Breast epithelium (tissue), 3 donors: ENCODE measurements around the gene SLTM.

Experiments
- POLR2A ChIP-seq: fragments of 450-650 bp; IDR thresholded peaks from one replicate; pipeline ENCODE4 v1.6.1; 2016; ENCODE audit warnings: antibody characterized with exemption, mild to moderate bottlenecking, moderate library complexity
- POLR2AphosphoS5 ChIP-seq, 3 donors: sonication (generic); formaldehyde crosslinking; IDR thresholded peaks; one replicate each; pipeline ENCODE4 v1.6.1; 2017; ENCODE audit warnings: antibody characterized with exemption in 3 of 3
- TF ChIP-seq, protein P1 (sequence below), 3 donors: fragments of 450-650 bp; IDR thresholded peaks; one replicate each; pipeline ENCODE4 v1.5.1; 2016 to 2017; ENCODE audit warnings: antibody characterized with exemption in 3 of 3, mild to moderate bottlenecking in 3 of 3, moderate library complexity in 3 of 3

DNA sequence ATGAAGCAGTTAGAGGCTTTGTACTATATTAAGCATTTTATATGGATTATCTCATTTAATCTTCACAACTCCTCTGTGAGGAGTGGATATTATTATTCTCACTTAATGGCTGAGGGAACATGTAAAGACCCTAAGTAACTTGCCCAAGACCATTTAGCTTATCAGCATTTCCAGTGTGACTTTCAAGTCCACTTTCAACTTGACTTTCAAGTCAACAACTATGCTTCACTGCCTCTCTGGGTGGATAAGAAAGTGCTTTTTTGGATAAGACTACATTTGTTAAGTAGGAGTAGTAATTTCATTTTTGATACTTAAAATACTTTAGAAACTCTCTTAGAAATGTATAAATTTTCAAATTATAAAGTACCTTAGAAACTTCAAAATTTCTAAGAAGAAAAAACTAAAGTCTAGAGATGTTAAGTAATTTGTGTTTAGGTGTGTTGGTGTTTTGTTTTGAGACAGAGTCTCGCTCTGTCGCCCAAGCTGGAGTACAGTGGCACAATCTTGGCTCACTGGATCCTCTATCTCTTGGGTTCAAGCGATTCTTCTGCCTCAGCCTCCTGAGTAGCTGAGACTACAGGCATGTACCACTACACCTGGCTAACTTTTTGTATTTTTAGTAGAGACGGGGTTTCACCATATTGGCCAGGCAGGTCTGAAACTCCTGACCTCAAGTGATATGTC, 90.6 kb downstream of the SLTM start:
- TF ChIP-seq, protein P1, sequence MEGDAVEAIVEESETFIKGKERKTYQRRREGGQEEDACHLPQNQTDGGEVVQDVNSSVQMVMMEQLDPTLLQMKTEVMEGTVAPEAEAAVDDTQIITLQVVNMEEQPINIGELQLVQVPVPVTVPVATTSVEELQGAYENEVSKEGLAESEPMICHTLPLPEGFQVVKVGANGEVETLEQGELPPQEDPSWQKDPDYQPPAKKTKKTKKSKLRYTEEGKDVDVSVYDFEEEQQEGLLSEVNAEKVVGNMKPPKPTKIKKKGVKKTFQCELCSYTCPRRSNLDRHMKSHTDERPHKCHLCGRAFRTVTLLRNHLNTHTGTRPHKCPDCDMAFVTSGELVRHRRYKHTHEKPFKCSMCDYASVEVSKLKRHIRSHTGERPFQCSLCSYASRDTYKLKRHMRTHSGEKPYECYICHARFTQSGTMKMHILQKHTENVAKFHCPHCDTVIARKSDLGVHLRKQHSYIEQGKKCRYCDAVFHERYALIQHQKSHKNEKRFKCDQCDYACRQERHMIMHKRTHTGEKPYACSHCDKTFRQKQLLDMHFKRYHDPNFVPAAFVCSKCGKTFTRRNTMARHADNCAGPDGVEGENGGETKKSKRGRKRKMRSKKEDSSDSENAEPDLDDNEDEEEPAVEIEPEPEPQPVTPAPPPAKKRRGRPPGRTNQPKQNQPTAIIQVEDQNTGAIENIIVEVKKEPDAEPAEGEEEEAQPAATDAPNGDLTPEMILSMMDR (IDR thresholded peaks at IDR 0.05) = no peak
- no peak for TF ChIP-seq POLR2AphosphoS5 (IDR thresholded peaks at IDR 0.05)
- TF ChIP-seq POLR2A = no peak
